Stimulated activated CD4-positive, alpha-beta T cell treated with anti-CD3 and anti-CD28 coated beads, Interleukin-1b, Interleukin-23, amount 100 ng/mL, for 24 hours (primary cell): Measurements from ENCODE around the gene QKI.
"Not testable (repeated sequence)": the region's sequence is repeated elsewhere in the genome, so short reads cannot be mapped to it uniquely, and the experiment has no call there.

ENCODE experiments used
- DNase-seq, 4 experiments: peaks; one replicate each; pipeline ENCODE4 v3.0.0-alpha.2; 2020; ENCODE audit warnings: low read depth in 4 of 4, low spot score in 1 of 4

QKI gene

GRCh38 chr6:163413345-163414116 lies 987 bp upstream of the QKI start:
- peak; percentile 79 to 93 (median 80) for DNase-seq

GRCh38 chr6:163414946-163415619 lies 565 bp downstream of the QKI start:
- peak in 1 of 4 experiments; percentile 5 for DNase-seq

GRCh38 chr6:163415620-163416556 lies 1.4 kb downstream of the QKI start:
- peak in 2 of 4 experiments; percentile 18 to 21 for DNase-seq

- DNase-seq = peak in 1 of 4 experiments; percentile 10
Measured at GRCh38 chr6:163416557-163417253, 2.2 kb downstream of the QKI start.

GRCh38 chr6:163417595-163417994 lies 3.1 kb downstream of the QKI start:
- no peak for DNase-seq

- DNase-seq = no peak
Measured at GRCh38 chr6:163418311-163419029, 4.0 kb downstream of the QKI start.

GRCh38 chr6:163419413-163420288 lies 5.1 kb downstream of the QKI start:
- DNase-seq = no peak

GRCh38 chr6:163420289-163420614 lies 5.7 kb downstream of the QKI start:
- no peak for DNase-seq

- DNase-seq = no peak
Measured at GRCh38 chr6:163422550-163422949, 8.0 kb downstream of the QKI start.

- no peak for DNase-seq
Measured at GRCh38 chr6:163423696-163424095, 9.2 kb downstream of the QKI start.

- no peak for DNase-seq
Measured at GRCh38 chr6:163427498-163428254, 13.2 kb downstream of the QKI start.

GRCh38 chr6:163428373-163428772 lies 13.9 kb downstream of the QKI start:
- DNase-seq = no peak

GRCh38 chr6:163429858-163430448 lies 15.4 kb downstream of the QKI start:
- no peak for DNase-seq

GRCh38 chr6:163432300-163432699 lies 17.8 kb downstream of the QKI start:
- DNase-seq = no peak

GRCh38 chr6:163433486-163433885 lies 19.0 kb downstream of the QKI start:
- DNase-seq = not testable (repeated sequence)

- no peak for DNase-seq
Measured at GRCh38 chr6:163435023-163435422, 20.5 kb downstream of the QKI start.

GRCh38 chr6:163436843-163437242 lies 22.3 kb downstream of the QKI start:
- DNase-seq = no peak

GRCh38 chr6:163437466-163437865 lies 22.9 kb downstream of the QKI start:
- DNase-seq = no peak
